NCI-H460 (cell line): ENCODE results near the gene MUC5AC. TPM values are rescaled to one million over a fixed set of nuclear protein-coding genes. Genes with fewer than 3 reads are reported as not detected.
"Not testable (repeated sequence)": the region's sequence is repeated elsewhere in the genome, so short reads cannot be mapped to it uniquely, and the experiment has no call there.

Experiments used
- DNase-seq: peaks from one replicate; pipeline ENCODE4 v3.0.0-alpha.2; 2016; ENCODE audit warnings: low read depth; ENCODE audit errors: extremely low read depth
- total RNA-seq: library from RNA; depleted of rRNA; stranded (reverse); fragments of >200 nt; shearing (Covaris generic); gene quantifications from 2 replicates; pipeline ENCODE4 v1.2.3, GENCODE V29; 2014

Gene MUC5AC
- total RNA-seq, 1 experiment from 2014 or later: not detected

DNA sequence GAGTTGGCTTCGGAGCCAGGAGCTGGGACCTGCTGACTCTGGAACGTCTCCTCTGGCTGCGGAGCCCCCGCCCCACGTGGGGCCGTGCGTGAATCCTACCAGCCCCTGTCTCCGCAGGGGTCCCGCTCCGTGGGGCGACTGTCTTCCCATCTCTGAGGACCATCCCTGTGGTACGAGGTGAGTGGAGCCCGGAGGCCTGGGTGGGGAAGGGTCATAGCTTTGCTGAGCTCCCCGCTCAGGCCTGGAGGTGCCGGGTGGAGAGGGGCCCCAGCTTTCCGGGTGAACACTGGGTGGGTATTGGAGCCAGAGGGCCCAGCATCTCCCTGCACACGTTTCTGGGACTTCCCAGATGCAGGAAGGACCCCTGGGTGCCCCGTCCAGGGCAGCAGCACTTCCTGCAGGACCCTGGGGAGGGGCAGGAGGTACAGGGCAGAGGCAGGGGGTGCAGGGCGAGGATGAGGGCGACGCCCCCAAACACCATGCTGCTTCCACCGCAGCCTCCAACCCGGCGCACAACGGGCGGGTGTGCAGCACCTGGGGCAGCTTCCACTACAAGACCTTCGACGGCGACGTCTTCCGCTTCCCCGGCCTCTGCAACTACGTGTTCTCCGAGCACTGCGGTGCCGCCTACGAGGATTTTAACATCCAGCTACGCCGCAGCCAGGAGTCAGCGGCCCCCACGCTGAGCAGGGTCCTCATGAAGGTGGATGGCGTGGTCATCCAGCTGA, 3.8 kb downstream of the MUC5AC start:
- DNase-seq: no peak

GRCh38 chr11:1162138-1162475, 4.4 kb downstream of the MUC5AC start:
- DNase-seq: no peak

- DNase-seq: no peak
Measured at GRCh38 chr11:1162491-1163311, 4.9 kb downstream of the MUC5AC start.

DNA sequence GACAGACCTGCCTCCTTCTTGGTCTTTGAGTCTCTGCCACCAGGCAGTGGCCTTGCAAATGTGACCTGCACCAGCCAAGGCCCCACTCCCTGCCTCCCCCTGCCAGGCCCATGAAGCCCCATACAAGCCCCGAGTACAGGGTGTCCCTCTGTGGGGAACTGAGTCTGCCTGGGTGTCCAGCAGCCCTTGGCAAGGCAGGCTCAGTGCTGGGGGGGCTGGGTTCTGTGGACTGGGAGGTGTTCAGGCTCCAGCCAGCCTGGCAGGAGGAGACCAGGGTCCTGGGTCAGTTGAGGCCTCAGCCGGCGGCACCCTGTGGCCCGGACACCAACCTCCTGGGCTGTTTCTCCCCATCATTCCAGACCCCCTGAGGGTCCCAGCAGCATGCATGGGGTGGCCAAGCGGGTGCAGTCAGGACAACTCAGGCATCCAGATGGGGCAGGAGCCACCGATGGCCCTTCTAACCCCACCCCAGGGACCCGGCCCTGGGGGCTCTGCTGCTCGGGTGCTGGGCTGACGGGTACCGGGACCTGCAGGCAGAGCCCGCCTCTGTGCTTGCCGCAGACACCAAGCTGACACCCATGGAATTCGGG, 5.7 kb downstream of the MUC5AC start:
- DNase-seq: no peak

GRCh38 chr11:1163911-1164735, 6.4 kb downstream of the MUC5AC start:
- no peak for DNase-seq

DNA sequence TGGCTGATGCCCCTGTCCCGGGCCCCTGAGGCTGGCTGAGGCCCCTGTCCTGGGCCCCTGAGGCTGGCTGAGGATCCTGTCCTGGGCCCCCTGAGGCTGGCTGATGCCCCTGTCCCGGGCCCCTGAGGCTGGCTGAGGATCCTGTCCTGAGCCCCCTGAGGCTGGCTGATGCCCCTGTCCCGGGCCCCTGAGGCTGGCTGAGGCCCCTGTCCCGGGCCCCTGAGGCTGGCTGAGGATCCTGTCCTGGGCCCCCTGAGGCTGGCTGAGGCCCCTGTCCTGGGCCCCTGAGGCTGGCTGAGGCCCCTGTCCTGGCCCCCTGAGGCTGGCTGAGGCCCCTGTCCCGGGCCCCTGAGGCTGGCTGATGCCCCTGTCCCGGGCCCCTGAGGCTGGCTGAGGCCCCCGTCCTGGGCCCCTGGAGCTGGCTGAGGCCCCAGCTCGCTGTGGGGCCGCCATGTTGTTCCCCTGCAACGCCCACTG, 7.1 kb downstream of the MUC5AC start:
- DNase-seq: not testable (repeated sequence)

- no peak for DNase-seq
Measured at GRCh38 chr11:1165256-1166041, 7.7 kb downstream of the MUC5AC start.

GRCh38 chr11:1167256-1167655, 9.5 kb downstream of the MUC5AC start:
- no peak for DNase-seq

GRCh38 chr11:1167751-1168231, 10.0 kb downstream of the MUC5AC start:
- DNase-seq: no peak

DNA sequence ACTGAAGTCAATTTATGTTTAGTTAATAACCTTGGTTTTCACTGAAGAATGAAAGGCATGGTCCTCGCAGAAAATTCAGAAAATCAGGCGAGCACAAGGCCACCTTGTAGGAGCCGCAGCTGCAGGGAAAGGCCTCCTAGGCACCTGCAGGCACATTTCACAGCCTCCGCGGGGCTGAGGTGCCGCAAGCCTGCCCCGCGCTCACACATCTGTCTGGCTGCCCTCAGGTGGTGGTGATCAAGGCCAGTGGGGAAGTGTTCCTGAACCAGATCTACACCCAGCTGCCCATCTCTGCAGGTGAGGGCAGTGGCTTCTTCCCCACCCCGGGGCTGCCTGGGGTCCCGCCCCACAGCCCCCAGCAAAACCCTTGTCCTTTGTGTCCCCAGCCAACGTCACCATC, 10.5 kb downstream of the MUC5AC start:
- DNase-seq: no peak

DNA sequence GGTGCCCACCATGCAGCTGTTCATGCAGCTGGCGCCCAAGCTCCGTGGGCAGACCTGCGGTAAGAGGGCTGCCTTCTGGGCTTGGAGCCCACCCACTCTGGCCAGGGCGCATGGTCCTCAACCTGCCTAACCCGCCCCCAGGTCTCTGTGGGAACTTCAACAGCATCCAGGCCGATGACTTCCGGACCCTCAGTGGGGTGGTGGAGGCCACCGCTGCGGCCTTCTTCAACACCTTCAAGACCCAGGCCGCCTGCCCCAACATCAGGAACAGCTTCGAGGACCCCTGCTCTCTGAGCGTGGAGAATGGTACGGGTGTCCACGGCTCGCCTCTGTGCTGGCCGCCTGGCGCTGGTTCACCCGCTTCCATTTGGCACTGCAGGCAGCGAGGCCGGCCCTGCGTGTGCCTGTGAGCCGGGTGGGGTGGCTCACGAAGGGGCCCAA, 11.0 kb downstream of the MUC5AC start:
- DNase-seq: no peak

DNA sequence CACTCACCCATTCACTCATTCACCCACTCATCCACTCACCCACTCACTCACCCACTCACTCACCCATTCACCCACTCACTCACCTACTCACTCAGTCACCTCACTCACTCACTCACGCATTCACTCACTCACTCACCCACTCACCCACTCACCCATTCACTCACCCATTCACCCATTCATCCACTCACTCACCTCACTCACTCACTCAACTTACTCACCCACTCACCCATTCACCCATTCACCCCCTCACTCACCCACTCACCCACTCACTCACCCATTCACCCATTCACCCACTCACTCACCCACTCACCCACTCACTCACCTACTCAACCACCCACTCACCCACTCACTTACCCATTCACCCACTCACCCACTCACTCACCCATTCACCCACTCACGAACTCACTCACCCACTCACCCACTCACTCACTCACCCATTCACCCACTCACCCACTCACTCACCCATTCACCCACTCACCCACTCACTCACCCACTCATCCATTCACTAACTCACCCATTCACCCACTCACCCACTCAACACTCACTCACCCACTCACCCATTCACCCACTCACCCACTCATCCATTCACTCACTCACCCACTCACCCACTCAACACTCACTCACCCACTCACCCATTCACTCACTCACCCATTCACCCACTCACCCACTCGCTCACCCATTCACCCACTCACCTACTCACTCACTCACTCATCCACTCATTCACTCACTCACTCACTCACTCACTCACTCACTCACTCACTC, 13.7 kb downstream of the MUC5AC start:
- no peak for DNase-seq

DNA sequence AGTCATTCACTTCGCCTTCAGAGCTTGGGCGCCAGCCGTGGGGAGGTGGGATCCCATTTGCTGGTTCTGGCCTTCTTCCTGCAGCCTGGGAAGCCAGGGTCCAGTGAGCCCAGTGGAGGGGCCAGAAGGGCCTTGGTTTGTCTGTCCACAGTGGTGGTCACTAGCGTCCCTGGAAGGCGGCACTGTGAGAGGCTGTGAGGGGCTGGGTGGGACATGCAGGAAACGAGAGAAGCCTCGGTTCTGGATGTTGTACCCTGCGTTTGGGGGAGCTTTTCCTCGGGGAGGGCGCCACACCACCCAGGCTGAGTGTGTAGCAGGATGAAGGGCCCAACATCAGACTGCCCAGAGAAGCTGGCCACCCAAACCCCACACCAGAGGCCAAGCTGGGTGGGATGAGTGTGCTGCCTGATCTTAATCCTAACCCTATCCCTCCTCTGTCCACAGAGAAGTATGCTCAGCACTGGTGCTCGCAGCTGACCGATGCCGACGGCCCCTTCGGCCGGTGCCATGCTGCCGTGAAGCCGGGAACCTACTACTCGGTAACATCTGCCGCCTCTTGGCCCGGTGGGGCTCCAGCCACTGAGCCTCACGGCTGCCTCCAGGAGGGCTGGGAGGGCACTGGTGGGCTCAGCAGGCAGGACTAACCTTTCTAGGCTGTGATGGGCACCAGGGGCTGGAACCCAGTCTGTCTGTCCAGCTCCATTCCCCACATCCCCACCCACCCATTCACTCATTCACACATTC, 14.4 kb downstream of the MUC5AC start:
- DNase-seq: no peak

DNA sequence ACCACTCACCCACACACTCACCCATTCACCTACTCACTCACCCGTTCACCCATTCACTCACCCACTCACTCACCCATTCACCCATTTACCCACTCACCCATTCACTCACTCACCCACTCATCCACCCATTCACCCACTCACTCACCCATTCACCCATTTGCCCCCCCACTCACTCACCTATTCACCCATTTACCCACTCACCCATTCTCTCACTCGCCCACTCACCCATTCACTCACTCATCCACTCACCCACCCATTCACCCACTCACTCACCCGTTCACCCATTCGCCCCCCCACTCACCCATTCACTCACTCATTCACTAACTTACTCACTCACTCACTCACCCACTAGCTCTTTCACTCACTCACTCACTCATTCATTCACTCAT, 15.0 kb downstream of the MUC5AC start:
- no peak for DNase-seq

DNA sequence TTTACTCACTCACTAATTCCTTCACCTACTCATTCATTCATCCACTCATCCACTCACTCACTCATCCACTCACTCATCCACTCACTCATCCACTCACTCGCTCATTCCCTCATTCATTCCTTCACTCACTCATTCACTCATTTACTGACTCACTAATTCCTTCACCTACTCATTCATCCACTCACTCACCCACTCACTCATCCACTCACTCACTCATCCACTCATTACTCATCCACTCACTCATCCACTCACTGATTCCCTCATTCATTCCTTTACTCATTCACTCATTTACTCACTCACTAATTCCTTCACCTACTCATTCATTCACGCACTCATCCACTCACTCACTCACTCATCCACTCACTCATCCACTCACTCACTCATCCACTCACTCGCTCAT, 15.6 kb downstream of the MUC5AC start:
- DNase-seq: not testable (repeated sequence)

DNA sequence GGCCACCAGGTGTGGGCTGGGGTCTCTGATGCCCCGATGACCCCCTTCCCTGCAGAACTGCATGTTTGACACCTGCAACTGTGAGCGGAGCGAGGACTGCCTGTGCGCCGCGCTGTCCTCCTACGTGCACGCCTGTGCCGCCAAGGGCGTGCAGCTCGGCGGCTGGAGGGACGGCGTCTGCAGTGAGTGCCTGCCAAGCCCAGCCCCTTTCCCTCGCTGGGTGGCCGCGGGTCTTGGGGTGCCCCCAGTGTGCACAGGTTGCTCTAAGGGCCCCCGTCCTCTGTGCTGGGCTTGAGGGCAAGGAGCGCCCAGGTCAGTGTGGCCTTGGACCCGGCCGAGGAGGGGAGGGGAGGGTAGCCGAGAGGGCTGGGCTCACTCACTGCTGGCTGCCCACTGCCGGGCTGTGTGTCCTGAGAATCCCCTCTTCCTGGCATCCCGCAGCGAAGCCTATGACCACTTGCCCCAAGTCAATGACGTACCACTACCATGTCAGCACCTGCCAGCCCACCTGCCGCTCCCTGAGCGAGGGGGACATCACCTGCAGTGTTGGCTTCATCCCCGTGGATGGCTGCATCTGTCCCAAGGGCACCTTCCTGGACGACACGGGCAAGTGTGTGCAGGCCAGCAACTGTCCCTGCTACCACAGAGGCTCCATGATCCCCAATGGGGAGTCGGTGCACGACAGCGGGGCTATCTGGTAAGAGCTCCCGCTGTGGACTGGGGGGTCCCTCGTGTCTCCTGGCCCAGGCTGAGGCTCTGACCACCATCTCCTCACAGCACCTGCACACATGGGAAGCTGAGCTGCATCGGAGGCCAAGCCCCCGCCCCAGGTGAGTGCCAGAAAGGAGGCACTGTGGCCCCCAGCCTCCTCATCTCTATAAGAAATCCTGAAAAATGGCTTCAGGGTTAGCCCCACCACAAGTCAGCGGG, 17.0 kb downstream of the MUC5AC start:
- no peak for DNase-seq
